KMS-11 (cell line): ENCODE results near the gene NKPD1.

Source experiments
- H2AFZ ChIP-seq: fragments of 200-600 bp; sonication (generic); 2 replicates; pipeline ENCODE4 v1.6.1; 2016; ENCODE audit warnings: antibody characterized with exemption, mixed run types, low read depth
- H3K27ac ChIP-seq: fragments of 200-600 bp; sonication (generic); 2 replicates; pipeline ENCODE4 v1.6.1; 2016; ENCODE audit warnings: mild to moderate bottlenecking, mixed run types
- H3K27me3 ChIP-seq: fragments of 200-600 bp; sonication (generic); 2 replicates; pipeline ENCODE4 v1.6.1; 2017; ENCODE audit warnings: mild to moderate bottlenecking, low read depth, mixed run types, moderate library complexity; ENCODE audit not compliant: insufficient read depth
- H3K36me3 ChIP-seq: fragments of 200-600 bp; sonication (generic); 2 replicates; pipeline ENCODE4 v1.6.1; 2017; ENCODE audit warnings: mild to moderate bottlenecking, mixed run types; ENCODE audit not compliant: insufficient read depth
- H3K4me1 ChIP-seq: fragments of 200-600 bp; sonication (generic); 2 replicates; pipeline ENCODE4 v1.6.1; 2016; ENCODE audit warnings: mild to moderate bottlenecking, low read depth, mixed run types; ENCODE audit not compliant: poor library complexity, severe bottlenecking
- H3K4me2 ChIP-seq: fragments of 200-600 bp; sonication (generic); 2 replicates; pipeline ENCODE4 v1.7.0; 2016; ENCODE audit warnings: mild to moderate bottlenecking, mixed run types
- H3K4me3 ChIP-seq: fragments of 200-600 bp; sonication (generic); IDR thresholded peaks from 2 replicates; pipeline ENCODE4 v1.6.1; 2017; ENCODE audit warnings: low read depth, low read length, mixed read lengths; ENCODE audit not compliant: insufficient read depth
- H3K79me2 ChIP-seq: fragments of 200-600 bp; sonication (generic); 2 replicates; pipeline ENCODE4 v1.6.1; 2016; ENCODE audit warnings: low read depth, mixed run types; ENCODE audit not compliant: insufficient read depth
- H3K9ac ChIP-seq: fragments of 200-600 bp; sonication (generic); 2 replicates; pipeline ENCODE4 v1.6.1; 2016; ENCODE audit warnings: mild to moderate bottlenecking, mixed run types
- H4K20me1 ChIP-seq: fragments of 200-600 bp; sonication (generic); 2 replicates; pipeline ENCODE4 v1.6.1; 2016; ENCODE audit warnings: mild to moderate bottlenecking, mixed run types; ENCODE audit not compliant: insufficient read depth
- TF ChIP-seq, protein P1 (sequence below): fragments of 200-600 bp; sonication (generic); conservative IDR thresholded peaks from 2 replicates; pipeline ENCODE4 v1.6.1; 2017; ENCODE audit warnings: low read depth, mild to moderate bottlenecking, antibody characterized with exemption, low read length, moderate library complexity, mixed read lengths

The NKPD1 gene

GRCh38 chr19:45126654-45127053 is 34.1 kb downstream of the NKPD1 start:
- Histone ChIP-seq H3K27me3 (no peaks in the 10 kb centered on the region), H4K20me1 (no peaks in the 10 kb centered on the region), H3K36me3 (no peaks in the 10 kb centered on the region), H2AFZ (no peak overlapping the region), H3K27ac (no peak overlapping the region), H3K4me2 (no peak overlapping the region), H3K9ac (no peak overlapping the region), H3K4me3 (no peak overlapping the region), H3K79me2 (peaks cover 76% of the 10 kb centered on the region), H3K4me1 (peaks cover 64% of the 10 kb centered on the region)
- TF ChIP-seq, protein P1, sequence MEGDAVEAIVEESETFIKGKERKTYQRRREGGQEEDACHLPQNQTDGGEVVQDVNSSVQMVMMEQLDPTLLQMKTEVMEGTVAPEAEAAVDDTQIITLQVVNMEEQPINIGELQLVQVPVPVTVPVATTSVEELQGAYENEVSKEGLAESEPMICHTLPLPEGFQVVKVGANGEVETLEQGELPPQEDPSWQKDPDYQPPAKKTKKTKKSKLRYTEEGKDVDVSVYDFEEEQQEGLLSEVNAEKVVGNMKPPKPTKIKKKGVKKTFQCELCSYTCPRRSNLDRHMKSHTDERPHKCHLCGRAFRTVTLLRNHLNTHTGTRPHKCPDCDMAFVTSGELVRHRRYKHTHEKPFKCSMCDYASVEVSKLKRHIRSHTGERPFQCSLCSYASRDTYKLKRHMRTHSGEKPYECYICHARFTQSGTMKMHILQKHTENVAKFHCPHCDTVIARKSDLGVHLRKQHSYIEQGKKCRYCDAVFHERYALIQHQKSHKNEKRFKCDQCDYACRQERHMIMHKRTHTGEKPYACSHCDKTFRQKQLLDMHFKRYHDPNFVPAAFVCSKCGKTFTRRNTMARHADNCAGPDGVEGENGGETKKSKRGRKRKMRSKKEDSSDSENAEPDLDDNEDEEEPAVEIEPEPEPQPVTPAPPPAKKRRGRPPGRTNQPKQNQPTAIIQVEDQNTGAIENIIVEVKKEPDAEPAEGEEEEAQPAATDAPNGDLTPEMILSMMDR = no peak

DNA sequence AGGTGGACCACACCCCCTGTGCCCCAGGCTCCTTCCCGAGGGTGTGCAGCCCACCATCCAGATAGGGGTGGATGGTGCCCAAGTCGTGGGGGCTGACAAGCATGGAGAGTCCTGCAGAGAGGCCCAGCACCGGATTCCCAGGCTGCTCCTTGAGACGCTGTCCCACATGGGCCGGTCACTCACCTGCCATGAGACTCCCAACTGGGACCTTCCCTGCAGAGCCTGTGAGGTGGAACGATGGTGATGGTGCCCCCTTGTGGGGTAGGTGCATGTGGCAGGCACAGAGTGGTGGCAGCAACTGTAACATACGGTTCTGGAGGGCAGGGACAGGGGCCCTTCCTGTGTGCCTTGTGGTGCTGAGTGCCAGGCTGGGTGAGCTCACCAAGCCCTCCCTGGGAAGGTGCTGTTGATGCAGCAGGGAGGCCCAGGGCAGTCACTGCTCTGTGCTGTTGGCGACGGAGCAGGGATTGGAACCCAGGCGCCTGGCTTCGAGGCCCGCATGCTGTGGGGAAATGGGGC is 34.7 kb downstream of the NKPD1 start:
- H3K4me2 ChIP-seq = no peak overlapping the region
- no peak overlapping the region for H3K9ac ChIP-seq
- peaks cover 78% of the 10 kb centered on the region for H3K79me2 ChIP-seq
- no peaks in the 10 kb centered on the region for H3K36me3 ChIP-seq
- no peaks in the 10 kb centered on the region for H3K27me3 ChIP-seq
- H3K4me3 ChIP-seq = no peak overlapping the region
- peaks cover 64% of the 10 kb centered on the region for H3K4me1 ChIP-seq
- H3K27ac ChIP-seq = no peak overlapping the region
- H2AFZ ChIP-seq = no peak overlapping the region
- TF ChIP-seq, protein P1 = peak; percentile 83
- no peaks in the 10 kb centered on the region for H4K20me1 ChIP-seq

DNA sequence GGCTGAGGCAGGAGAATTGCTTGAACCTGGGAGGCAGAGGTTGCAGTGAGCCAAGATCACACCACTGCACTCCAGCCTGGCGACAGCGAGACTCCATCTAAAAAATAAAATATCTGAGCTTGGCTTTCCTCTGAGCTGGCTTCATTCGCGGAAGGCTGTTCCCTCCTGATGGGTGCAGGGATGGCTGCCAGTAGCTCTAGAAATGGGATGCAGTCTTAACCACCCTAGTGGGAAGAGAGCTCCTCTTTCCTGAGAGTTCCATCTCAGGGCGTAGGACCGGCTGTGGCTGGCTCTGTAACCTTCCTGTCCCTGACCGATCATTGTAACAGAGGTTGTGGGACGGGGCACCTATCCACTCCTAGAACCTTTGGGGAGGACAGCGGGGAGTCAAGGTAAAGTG is 35.4 kb downstream of the NKPD1 start:
- Histone ChIP-seq H3K36me3 (no peaks in the 10 kb centered on the region), H3K79me2 (peaks cover 80% of the 10 kb centered on the region), H3K4me2 (no peak overlapping the region), H3K4me3 (no peak overlapping the region), H2AFZ (no peak overlapping the region), H3K27me3 (no peaks in the 10 kb centered on the region), H4K20me1 (no peaks in the 10 kb centered on the region), H3K27ac (no peak overlapping the region), H3K4me1 (peaks cover 64% of the 10 kb centered on the region), H3K9ac (no peak overlapping the region)
- TF ChIP-seq, protein P1 = no peak

DNA sequence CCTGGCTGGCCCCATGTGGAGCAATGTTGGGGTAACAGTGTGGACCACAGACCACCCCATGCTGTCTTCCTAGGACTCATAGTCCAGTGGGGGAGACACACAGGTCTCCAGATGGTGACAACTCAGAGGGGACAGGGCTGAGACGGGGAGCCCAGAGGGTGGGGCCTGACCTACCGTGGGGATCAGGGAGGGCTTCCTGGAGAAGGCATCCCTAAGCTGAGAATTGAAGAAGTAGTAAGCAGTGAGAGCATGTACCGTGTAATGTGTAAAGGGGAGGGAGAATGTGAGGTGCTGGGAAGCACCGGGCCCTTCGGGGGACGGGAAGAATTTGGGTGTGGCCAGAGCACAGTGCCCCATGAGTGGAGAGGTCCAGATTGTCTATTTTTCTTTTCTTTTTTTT is 36.8 kb downstream of the NKPD1 start:
- Histone ChIP-seq H3K9ac (no peak overlapping the region), H3K4me2 (no peak overlapping the region), H2AFZ (no peak overlapping the region), H3K27me3 (no peaks in the 10 kb centered on the region), H4K20me1 (no peaks in the 10 kb centered on the region), H3K79me2 (peaks cover 80% of the 10 kb centered on the region), H3K4me3 (no peak overlapping the region), H3K27ac (no peak overlapping the region), H3K4me1 (peaks cover 64% of the 10 kb centered on the region), H3K36me3 (no peaks in the 10 kb centered on the region)
- TF ChIP-seq, protein P1 = no peak
